NOMO-1 (cell line): ENCODE data around the gene PLCB1.
"Not testable (repeated sequence)": the region's sequence is repeated elsewhere in the genome, so short reads cannot be mapped to it uniquely, and the experiment has no call there.

ENCODE experiments used
- DNase-seq, 2 experiments: peaks; one replicate each; lab custom pipeline; 2025; ENCODE audit not compliant: unreplicated experiment in 2 of 2; lab: John Stamatoyannopoulos, UW

Gene PLCB1

DNA sequence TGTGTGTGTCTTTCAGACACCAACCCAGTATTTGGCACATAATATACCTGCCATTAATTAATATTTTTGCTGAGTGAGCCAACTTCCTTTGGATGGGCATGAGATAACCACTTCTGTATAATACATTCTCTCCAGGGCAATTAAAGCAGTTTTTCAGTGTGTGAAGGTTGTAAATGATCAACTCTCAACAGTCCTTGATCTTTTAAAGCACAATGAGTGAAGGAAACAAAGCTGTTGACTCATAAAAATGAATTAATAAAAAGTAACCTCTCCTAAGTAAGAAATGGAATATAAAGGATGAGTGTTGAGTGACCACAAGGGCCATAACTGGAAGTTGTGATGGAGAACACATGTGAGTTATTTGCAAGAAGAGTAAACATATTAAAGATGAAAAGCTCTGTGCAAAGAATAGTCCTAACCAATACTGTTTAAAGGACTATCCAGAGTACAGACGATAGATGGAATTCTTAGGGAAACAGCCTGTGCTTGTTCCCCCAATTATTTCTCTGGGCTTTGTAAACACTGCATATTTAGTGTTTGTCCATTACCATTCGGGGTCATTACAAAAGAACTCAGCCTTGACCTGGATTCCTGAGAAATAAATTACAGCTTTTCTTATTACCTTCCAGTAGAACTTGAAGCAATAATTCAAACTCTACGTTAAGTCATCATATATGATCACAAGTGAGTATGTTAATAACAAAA lies 446.2 kb downstream of the PLCB1 start:
- no peak for DNase-seq

DNA sequence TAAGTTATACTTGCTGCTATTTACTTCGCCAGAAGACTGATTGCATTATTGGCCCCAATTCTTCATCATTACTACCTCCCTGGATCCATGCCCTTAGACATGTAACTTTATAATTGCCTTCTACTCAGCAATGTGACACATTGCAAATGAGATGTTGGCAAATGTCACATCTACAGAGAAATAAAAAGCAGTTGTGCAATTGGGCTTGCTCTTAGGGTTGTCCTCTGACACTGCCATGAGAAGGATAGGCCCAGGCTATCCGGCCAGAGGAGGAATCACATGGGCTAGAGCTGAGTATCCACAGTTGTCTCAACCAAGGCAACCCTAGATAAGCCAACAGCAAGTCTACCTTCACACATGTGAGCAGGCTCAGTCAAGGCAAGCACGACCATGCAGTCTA lies 447.0 kb downstream of the PLCB1 start:
- no peak for DNase-seq

DNA sequence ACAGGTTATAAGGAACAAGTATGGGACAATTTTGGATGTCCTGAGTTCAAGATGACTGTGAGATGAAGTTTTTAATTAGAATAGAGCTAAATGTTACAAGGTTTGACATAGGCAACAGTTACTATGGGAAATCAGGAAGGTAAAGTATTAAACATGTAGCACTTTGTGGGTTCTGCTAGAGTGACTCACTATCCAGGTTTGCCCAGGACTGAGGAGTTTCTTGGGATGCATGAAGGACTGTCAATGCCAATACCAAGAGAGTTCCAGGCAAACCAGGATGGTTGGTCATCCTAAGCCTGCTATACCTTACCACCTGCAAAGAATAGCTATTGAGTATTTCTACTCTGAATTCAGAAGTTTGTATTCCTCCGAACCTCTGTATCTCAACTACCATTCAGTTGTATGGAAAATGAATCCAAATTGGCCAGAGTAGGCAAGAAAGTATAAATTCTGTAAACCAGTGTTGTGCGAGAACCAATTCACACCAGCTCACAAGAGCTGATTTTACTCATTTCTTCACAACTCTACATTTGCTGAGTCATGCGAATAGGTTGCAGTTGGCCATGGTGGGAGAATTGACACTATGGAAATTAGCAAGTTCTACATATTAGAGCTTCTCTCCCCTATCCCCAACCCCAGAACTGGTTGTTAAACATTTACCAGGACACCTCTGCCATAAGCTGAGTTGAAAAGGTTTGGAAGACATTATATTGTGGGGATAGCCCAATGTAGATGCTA lies 449.5 kb downstream of the PLCB1 start:
- DNase-seq: no peak

DNA sequence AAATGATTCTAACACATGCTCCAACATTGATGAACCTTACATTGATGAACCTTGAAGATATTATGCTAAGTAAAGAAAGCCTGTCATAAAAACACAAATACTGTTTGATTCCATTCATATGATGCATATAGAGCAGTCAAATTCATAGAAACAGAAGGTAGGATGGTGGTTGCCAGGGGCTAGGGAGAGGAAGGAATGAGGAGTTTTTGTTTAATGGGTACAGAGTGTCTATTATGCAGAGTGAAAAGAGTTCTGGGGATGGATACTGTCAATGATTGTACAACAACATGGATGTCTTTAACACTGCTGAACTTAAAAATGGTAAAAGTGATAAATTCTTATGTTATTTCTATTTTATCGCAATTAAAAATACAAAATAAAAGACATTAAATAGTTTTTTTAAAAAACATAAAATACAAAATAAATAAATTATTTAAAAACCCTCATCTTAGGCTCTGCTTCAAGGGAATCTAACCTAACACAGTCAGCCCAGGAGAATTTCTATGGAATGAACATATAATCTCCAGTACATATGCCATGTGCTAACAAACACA lies 451.0 kb downstream of the PLCB1 start:
- DNase-seq: no peak

DNA sequence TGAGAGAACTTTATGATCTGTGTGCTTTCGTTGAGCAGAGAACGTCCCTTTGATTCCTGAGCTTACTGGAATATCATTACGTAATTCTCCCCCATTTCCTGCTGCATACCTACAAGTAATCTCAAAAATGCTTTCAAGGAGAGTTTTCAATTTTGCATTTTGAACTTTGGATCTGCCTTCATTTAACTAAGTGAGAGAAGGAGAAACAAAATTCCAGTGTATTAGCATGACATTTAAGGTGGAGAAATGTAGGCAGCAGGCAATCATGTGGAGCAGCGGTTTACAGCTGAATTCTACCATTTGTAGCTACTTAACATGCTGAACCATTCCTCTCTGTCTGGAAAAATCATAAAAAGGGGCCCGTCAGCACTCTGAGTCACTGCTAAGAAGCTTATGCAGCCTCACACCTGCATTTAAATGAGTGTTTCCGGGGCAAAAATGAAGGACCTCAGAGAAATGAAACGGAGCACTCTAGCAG lies 451.5 kb downstream of the PLCB1 start:
- DNase-seq: no peak

DNA sequence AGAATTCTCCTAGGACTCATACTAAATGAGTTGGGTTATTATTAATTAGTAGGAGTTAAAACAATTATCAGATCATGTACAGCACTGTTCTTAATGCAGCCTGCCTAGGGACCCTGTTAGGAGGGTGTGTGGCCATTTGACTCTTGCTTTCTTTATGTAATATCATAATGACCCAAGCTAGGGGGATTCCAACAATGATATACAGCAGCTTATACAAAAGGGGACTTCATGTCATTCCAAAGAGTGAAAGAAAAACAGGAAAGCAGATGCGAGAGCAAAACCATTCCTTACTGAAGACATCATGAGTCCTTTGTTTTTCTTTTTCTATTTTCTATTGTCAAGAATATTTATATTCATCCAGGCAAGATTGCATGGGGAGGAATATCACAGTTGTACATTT lies 455.2 kb downstream of the PLCB1 start:
- DNase-seq: no peak

DNA sequence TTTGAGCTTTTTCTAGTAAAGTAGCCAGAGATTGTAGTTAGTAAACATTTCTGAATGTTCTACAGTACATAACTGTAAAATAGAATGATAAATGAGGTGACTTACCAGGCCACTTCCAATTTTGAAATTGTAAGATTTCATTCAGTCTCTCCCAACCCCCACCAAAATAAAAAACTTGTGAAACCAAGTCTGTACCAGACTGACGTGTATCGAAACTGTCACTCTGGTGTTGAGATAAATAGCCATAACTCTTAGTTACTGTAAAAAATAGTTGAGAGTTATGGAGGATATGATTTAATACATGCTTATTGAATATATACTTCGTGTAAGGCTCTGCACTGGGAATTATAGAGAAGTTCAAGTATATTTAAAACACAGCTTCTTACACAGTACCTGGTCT lies 455.7 kb downstream of the PLCB1 start:
- DNase-seq: no peak

DNA sequence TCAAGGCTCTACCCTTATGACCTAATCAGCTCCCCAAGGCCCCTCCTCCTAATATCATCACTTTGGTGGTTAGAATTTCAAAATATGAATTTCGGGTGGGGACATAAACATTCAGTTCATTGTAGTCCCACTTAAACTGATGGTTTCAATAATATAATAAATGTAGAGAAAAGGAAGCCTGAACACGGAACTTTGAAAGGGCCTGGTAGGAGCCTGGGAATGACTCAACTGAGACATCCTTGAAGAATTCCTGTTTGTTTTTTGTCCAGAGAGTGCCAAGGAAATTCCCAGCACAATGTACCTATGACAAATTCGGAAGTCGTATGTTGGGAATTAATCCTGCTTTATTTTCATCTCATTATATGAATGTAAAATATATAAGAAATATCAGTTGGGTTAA lies 457.9 kb downstream of the PLCB1 start:
- DNase-seq: no peak

DNA sequence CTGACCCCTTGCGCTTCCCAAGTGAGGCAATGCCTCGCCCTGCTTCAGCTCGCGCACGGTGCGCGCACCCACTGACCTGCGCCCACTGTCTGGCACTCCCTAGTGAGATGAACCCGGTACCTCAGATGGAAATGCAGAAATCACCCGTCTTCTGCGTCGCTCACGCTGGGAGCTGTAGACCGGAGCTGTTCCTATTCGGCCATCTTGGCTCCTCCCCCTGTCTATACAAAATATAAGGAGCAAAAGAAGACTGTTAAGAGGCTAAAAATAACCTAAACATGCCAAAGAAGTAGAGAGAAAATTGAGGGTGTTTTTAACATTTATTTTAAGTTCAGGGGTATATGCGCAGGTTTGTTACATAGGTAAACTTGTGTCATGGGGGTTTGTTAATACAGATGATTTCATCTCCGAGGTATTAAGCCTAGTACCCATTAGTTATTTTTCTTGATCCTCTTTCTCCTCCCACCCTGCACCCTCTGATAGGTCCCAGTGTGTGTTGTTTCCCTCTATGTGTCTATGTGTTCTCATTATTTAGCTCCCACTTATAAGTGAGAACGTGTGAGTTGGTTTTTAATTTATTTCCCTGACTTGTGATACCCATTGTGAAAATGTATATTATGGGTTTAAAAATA lies 469.0 kb downstream of the PLCB1 start:
- not testable (repeated sequence) for DNase-seq

DNA sequence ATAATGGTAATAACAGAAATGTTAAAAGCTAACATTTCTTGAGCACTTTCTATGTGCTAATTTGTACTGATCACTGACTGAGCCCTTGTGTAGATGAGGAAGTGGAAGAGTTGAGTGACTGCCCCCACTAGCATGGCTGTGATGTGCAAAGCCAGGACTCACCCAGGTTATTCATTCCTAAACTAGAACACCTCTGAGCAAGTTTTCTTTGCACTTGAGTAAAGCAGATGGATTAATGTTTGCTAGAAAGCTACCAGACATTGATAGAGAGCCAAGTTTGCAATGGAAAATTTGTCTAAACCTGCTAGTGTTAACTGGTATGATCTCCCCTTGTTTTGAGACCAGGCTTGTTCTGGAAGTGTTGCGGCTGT lies 469.5 kb downstream of the PLCB1 start:
- peak in 1 of 2 experiments; percentile 23 for DNase-seq

DNA sequence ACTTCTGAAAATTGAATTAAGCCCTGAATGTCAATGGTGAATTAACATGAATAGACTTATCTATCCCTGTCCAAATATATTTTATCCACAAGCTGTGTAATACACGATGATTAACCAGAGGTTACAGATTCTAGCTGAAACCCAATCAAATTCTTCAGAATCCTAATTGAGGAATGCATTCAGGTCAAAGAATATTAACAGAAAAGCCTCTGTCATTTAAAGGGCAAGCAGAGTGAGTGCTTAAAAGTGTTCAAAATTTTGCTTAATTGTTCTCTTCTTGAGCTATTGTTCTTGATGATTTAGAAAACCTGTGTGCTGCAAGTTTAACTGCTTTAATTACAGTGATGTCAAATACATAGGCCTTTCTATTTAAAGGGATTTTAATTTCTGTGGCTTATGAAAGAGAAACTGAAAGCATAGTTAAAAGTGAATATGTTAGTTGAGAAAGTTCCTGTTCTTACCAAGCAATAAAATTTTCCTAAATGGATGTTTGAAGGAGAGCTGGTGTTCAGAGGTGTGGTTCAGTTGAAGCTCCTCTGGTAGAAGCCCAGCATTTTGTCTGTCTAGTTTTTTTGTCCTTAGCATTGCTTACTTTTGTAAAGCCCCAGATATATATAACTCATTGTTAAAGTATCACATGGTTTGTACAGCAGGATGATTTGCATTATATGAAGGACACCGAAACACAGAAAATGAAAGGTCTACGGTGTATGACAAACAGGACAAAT lies 470.5 kb downstream of the PLCB1 start:
- peak; percentile 37 to 73 for DNase-seq

DNA sequence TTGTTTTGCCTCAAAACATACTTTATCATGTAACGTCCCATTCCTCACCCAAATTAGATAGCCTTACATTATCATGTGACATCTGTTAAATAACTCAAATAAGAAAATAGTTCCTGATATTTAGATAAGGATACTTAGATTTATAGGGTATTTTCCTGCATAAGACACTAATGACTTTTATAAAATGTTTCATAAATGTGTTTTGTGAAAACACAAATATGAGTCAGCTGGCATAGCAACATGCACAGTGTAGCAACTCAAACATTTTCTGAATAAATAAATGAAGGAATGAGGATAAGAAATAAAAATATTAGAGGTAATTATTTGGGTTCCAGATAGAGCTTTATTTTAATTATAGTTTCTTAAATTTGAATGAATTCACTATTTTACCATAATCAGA lies 476.4 kb downstream of the PLCB1 start:
- DNase-seq: no peak

DNA sequence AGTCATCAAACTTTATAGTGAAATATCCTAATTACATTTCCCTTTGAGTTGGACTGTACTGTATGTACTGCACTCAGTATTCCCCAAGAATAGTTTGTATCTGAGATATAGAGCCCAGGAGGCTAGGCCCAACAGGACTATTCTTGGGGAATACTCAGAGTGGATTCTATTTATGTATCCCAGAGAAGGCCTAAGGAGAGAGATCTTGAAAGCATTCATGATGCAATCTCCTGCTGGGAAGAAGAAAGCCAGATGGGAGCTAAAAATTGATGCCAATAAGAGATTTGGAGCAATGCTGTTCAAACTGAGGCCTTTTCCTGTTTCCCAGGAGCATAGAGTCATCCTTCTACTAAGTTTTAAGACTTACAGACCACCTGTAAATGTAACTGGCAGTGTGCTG lies 484.7 kb downstream of the PLCB1 start:
- no peak for DNase-seq

DNA sequence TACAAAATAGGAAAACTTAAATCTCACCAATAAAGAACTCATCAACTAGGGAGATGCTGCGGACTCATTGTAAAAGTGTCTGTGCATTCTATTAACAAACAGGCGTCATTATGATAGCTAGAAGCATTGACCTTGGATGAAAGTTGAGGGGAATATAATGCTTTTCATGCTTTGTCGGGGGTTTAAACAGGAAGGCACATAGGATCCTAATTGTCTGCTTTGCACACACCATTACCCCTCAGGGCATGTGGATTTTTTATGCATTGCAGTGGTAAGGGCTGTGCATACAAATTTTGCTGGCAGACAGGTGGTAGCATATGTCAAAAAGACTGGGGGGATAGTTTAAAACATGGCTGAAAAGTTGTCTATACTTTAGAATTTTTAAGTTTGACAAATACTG lies 488.9 kb downstream of the PLCB1 start:
- DNase-seq: no peak

DNA sequence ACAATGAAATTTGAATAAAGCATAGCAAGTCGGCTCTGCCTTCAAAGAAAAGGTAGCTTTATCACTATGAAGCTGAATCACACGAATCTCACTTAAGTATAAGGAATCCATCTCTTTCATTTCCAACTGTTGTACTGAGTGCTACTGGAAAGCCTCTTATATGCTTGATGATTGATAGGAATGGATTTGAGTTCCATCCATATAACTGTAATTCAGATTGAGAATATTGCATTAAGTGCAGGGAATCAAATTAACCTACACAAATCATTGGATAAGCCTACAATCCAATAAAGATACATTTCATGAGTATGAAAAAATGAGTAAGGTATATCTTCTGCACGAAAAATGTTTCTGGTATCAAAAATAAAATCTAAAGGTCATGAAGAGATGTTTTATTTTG lies 492.0 kb downstream of the PLCB1 start:
- no peak for DNase-seq

DNA sequence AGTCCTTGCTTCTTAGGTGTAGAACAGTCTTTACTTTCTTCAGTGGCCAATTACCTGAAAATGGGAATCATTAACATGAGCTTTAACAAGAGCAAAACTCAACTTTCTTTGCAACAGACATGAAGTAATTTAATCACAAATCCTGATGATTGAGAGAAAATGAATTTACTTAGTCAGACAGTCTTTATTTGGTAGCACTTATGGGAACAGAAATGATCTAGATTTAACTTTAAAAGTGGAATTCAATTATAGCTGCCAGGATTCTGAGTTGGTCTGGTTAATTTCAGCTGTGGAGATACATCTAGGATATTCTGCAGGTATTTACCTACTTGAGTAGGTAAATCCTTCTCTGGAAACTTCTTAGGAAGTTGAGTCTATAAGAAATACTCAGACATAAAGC lies 492.6 kb downstream of the PLCB1 start:
- no peak for DNase-seq

DNA sequence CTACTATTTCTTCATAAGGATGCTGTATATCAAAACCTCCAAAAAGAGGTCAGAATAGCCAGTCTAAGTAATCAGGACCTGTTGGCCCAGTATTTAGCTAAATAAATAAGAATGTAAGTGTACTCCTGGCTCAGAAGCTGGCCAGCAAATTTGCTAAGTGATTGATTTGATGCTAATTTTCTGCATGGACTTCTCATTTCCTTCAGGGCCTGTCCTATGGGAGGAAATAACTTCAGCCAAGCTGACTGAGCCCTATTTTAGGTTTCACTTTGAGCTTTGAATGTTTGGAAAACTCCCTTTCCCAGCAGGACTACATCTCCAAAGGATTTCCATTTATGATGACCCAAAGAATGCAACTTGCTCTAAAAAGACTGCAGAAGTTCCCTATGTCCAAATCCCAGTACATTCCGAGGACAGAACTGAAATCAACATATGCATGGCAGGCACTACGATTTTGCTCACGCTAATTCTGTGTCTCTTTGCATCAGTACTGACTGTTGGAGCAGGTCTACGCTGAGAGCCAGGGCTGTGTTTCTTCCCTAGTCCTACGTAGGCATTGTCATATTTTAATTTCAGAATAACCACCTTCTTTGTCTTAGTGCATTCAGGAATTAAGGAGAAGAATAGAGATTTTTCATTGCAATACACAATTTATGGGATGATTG lies 495.4 kb downstream of the PLCB1 start:
- no peak for DNase-seq

DNA sequence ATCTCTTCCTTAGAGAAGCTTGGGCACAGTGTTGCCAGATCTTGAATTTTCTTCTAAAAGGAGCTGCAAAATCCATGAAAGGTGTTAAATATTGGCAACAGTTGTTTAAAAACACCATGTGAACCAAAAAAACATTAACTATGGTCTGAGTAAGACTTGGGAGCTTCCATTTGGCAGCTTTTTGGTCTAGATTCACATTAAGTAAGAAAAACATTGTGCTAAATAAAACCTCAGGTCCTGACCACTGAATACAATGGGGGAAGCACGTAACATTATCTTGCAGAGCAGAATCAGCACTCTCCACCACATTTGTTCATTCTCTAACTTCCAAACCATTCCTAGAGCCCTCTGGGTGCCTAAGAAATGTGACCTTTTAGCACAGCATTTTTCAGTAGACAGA lies 499.2 kb downstream of the PLCB1 start:
- DNase-seq: no peak

DNA sequence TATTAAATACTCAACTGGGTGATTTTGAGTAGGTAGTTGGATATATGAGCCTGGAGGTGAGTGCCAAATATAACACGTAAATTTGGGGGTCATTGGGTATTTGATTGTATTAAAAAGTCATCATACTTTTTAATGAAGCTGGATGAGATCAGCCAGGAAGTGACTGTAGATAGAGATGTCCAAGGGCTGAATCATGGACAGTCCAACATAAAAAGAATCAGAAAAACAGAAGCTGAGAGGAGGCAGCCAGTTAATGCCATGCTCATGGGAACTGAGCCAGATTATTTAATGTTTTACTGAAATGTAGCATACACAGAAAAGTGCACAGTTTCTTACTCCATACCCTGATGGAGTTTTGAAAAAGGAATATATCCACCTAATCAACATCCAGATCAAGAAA lies 501.3 kb downstream of the PLCB1 start:
- no peak for DNase-seq

DNA sequence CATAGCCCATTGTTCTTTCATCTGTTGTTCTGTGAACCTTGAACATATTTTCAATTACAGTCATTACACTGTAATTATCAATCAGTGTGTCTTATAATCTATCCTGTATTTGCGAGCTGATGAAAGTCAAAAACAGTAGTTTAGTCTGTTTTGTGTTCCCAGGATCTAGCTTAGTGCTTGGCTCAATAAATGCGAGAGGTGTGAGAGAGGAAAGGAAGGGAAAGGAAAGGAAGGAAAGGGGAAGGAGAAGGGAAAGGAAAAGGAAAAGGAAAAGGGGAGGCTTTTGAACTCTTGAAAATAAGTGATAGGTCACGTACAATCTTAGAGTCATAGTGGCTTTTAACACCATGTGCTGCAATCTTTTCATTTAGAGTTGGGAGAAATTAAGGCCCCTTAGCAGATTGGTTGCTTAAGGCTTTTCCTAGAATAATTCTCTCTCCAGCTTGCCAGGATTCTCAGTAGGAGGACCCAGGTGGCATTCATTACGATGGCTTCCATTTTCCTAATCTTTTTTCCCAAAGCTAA lies 503.0 kb downstream of the PLCB1 start:
- no peak for DNase-seq
